Peyer's patch (tissue), 4 donors: ENCODE data around the gene KIF9. TPM values are rescaled to one million over a fixed set of nuclear protein-coding genes. Genes with fewer than 3 reads are reported as not detected.

Source experiments
- DNase-seq, 3 donors: peaks; one replicate each; pipeline ENCODE4 v3.0.0-alpha.2; 2017 to 2019
- H3K27ac ChIP-seq, 4 donors: fragments of 200-600 bp; sonication (generic); one replicate each; pipeline ENCODE4 v1.5.1; 2016 to 2019
- H3K27me3 ChIP-seq, 2 donors: fragments of 200-600 bp; sonication (generic); one replicate each; pipeline ENCODE4 v1.5.1; 2019
- H3K36me3 ChIP-seq, 3 donors: fragments of 200-600 bp; sonication (generic); one replicate each; pipeline ENCODE4 v1.5.1; 2016 to 2019
- H3K4me1 ChIP-seq, 4 donors: fragments of 200-600 bp; sonication (generic); one replicate each; pipeline ENCODE4 v1.5.1; 2016 to 2019
- H3K4me3 ChIP-seq, 4 donors: fragments of 200-600 bp; sonication (generic); 1 replicate in 3 of 4; 2 replicates in 1 of 4; pipeline ENCODE4 v1.5.1; 2016 to 2019; ENCODE audit warnings: mild to moderate bottlenecking in 1 of 4
- H3K9me3 ChIP-seq, 4 donors: fragments of 200-600 bp; sonication (generic); one replicate each; pipeline ENCODE4 v1.5.1; 2016 to 2019; ENCODE audit warnings: mild to moderate bottlenecking in 1 of 4
- POLR2A ChIP-seq, 2 donors: fragments of 450-650 bp; IDR thresholded peaks; one replicate each; pipeline ENCODE4 v1.5.1; 2017; ENCODE audit warnings: antibody characterized with exemption in 2 of 2, mild to moderate bottlenecking in 2 of 2, moderate library complexity in 2 of 2
- total RNA-seq, 4 donors: library from RNA; depleted of rRNA; stranded (reverse); fragments of >200 nt; gene quantifications; one replicate each; pipeline ENCODE4 v1.1.0, GENCODE V29; 2016
- TF ChIP-seq, protein P1 (sequence below), 6 experiments: fragments of 450-650 bp in 4 of 6; fragments of 200-600 bp in 2 of 6; sonication (generic) in 1 of 6; IDR thresholded peaks; one replicate each; pipeline ENCODE4 v1.5.1; 2017 to 2019; ENCODE audit warnings: antibody characterized with exemption in 6 of 6, mild to moderate bottlenecking in 3 of 6, moderate library complexity in 1 of 6

KIF9 gene
- total RNA-seq, 4 donors from 2014 or later, result 6.9 to 44.6 (median 10.8) TPM

DNA sequence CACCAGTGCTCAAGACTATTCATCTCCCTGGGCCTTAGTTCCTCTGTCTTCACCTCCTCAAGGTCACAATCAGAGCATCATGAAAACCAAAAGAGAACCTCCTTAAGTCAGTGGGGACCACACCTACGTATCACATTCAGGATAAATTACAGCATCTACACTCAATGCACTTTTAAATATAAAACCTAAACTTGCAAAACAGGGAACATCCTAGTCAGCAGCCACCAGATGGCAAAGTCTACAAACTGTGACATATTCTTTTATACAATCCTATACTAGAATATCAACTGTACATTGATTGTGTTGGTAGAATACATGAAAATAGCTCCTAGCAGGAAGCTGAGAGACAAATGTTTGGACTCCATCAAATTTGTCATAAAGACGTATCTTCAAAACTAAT, 7.9 kb downstream of the KIF9 start:
- H3K4me3 ChIP-seq, result no peak overlapping the region
- no peak overlapping the region for H3K27ac ChIP-seq
- no peak for DNase-seq
- H3K27me3 ChIP-seq, result no peaks in the 10 kb centered on the region
- H3K9me3 ChIP-seq, result no peaks in the 10 kb centered on the region
- TF ChIP-seq POLR2A (IDR thresholded peaks at IDR 0.05), result no peak
- TF ChIP-seq, protein P1, sequence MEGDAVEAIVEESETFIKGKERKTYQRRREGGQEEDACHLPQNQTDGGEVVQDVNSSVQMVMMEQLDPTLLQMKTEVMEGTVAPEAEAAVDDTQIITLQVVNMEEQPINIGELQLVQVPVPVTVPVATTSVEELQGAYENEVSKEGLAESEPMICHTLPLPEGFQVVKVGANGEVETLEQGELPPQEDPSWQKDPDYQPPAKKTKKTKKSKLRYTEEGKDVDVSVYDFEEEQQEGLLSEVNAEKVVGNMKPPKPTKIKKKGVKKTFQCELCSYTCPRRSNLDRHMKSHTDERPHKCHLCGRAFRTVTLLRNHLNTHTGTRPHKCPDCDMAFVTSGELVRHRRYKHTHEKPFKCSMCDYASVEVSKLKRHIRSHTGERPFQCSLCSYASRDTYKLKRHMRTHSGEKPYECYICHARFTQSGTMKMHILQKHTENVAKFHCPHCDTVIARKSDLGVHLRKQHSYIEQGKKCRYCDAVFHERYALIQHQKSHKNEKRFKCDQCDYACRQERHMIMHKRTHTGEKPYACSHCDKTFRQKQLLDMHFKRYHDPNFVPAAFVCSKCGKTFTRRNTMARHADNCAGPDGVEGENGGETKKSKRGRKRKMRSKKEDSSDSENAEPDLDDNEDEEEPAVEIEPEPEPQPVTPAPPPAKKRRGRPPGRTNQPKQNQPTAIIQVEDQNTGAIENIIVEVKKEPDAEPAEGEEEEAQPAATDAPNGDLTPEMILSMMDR (IDR thresholded peaks at IDR 0.05), result no peak
- H3K36me3 ChIP-seq, result no peaks in the 10 kb centered on the region
- no peaks in the 10 kb centered on the region for H3K4me1 ChIP-seq

GRCh38 chr3:47273564-47273963, 9.0 kb downstream of the KIF9 start:
- no peaks in the 10 kb centered on the region for H3K4me1 ChIP-seq
- TF ChIP-seq, protein P1 (IDR thresholded peaks at IDR 0.05), result no peak
- TF ChIP-seq POLR2A (IDR thresholded peaks at IDR 0.05), result no peak
- no peaks in the 10 kb centered on the region for H3K36me3 ChIP-seq
- no peaks in the 10 kb centered on the region for H3K27me3 ChIP-seq
- no peak overlapping the region for H3K27ac ChIP-seq
- no peak for DNase-seq
- H3K9me3 ChIP-seq, result no peaks in the 10 kb centered on the region
- H3K4me3 ChIP-seq, result no peak overlapping the region

DNA sequence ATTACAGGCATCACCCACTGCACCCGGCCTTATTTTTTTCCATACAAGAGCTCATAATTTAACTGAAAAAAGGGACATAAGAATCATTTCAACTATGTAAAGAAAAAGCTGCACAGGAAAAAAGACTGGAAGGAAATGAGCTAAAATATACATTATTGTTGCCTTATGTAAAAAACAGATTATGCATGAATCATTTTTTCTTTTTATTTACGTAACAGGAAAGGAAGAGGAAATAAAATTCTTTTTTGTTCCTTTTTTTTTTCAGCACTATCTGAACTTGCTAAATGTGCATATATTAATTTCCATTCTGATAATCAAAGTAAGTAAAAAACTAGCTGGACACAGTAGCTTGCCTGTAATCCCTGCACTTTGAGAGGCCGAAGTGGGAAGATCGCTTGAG, 12.1 kb downstream of the KIF9 start:
- H3K27ac ChIP-seq, result no peak overlapping the region
- H3K9me3 ChIP-seq, result no peaks in the 10 kb centered on the region
- TF ChIP-seq, protein P1 (IDR thresholded peaks at IDR 0.05), result no peak
- no peak for TF ChIP-seq POLR2A (IDR thresholded peaks at IDR 0.05)
- no peaks in the 10 kb centered on the region for H3K36me3 ChIP-seq
- no peaks in the 10 kb centered on the region for H3K27me3 ChIP-seq
- no peaks in the 10 kb centered on the region for H3K4me1 ChIP-seq
- H3K4me3 ChIP-seq, result no peak overlapping the region
- no peak for DNase-seq

GRCh38 chr3:47267490-47267824, 15.1 kb downstream of the KIF9 start:
- H3K36me3 ChIP-seq, result no peaks in the 10 kb centered on the region
- H3K27me3 ChIP-seq, result no peaks in the 10 kb centered on the region
- no peak overlapping the region for H3K4me3 ChIP-seq
- DNase-seq, result no peak
- TF ChIP-seq POLR2A (IDR thresholded peaks at IDR 0.05), result no peak
- TF ChIP-seq, protein P1 (IDR thresholded peaks at IDR 0.05), result no peak
- H3K4me1 ChIP-seq, result no peaks in the 10 kb centered on the region
- no peaks in the 10 kb centered on the region for H3K9me3 ChIP-seq
- H3K27ac ChIP-seq, result no peak overlapping the region

GRCh38 chr3:47266709-47267489, 15.7 kb downstream of the KIF9 start:
- peak in 2 of 3 donors; percentile 56 to 79 for DNase-seq
- H3K27ac ChIP-seq, result peak overlapping the region in 1 of 4 donors; percentile 38
- H3K4me3 ChIP-seq, result no peak overlapping the region
- H3K9me3 ChIP-seq, result no peaks in the 10 kb centered on the region
- H3K27me3 ChIP-seq, result no peaks in the 10 kb centered on the region
- TF ChIP-seq, protein P1 (IDR thresholded peaks at IDR 0.05), result no peak
- no peak for TF ChIP-seq POLR2A (IDR thresholded peaks at IDR 0.05)
- no peaks in the 10 kb centered on the region for H3K36me3 ChIP-seq
- H3K4me1 ChIP-seq, result no peaks in the 10 kb centered on the region
